ENCODE results near the gene LPXN.

DNA sequence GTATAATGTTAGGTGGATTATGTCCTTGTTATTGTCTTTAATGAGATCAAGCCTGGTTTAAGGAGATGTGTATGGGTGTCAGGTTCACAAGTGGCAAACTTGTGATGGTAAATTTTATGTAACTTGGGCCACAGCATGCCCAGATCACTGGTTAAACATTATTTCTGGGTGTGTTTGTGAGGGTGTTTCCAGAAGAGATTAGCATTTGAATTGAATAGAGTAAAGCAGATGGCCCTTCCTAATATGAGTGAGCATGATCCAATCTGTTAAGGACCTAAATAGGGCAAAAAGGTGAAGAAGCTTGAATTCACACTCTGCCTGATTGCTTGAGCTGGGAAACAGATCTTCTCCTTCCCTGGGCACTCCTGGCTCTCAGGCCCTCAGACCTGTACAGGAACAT, 88.5 kb downstream of the LPXN start:
- TF ChIP-seq, protein P1, sequence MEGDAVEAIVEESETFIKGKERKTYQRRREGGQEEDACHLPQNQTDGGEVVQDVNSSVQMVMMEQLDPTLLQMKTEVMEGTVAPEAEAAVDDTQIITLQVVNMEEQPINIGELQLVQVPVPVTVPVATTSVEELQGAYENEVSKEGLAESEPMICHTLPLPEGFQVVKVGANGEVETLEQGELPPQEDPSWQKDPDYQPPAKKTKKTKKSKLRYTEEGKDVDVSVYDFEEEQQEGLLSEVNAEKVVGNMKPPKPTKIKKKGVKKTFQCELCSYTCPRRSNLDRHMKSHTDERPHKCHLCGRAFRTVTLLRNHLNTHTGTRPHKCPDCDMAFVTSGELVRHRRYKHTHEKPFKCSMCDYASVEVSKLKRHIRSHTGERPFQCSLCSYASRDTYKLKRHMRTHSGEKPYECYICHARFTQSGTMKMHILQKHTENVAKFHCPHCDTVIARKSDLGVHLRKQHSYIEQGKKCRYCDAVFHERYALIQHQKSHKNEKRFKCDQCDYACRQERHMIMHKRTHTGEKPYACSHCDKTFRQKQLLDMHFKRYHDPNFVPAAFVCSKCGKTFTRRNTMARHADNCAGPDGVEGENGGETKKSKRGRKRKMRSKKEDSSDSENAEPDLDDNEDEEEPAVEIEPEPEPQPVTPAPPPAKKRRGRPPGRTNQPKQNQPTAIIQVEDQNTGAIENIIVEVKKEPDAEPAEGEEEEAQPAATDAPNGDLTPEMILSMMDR (IDR thresholded peaks at IDR 0.05) = no peak
- no peak for TF ChIP-seq SIN3A (IDR thresholded peaks at IDR 0.05; ENCODE audit: borderline replicate concordance, insufficient read depth, low read depth, low read length)
- TF ChIP-seq POLR2AphosphoS5 (IDR thresholded peaks at IDR 0.05; ENCODE audit: low read depth, low read length) = no peak
- TF ChIP-seq, protein P2, sequence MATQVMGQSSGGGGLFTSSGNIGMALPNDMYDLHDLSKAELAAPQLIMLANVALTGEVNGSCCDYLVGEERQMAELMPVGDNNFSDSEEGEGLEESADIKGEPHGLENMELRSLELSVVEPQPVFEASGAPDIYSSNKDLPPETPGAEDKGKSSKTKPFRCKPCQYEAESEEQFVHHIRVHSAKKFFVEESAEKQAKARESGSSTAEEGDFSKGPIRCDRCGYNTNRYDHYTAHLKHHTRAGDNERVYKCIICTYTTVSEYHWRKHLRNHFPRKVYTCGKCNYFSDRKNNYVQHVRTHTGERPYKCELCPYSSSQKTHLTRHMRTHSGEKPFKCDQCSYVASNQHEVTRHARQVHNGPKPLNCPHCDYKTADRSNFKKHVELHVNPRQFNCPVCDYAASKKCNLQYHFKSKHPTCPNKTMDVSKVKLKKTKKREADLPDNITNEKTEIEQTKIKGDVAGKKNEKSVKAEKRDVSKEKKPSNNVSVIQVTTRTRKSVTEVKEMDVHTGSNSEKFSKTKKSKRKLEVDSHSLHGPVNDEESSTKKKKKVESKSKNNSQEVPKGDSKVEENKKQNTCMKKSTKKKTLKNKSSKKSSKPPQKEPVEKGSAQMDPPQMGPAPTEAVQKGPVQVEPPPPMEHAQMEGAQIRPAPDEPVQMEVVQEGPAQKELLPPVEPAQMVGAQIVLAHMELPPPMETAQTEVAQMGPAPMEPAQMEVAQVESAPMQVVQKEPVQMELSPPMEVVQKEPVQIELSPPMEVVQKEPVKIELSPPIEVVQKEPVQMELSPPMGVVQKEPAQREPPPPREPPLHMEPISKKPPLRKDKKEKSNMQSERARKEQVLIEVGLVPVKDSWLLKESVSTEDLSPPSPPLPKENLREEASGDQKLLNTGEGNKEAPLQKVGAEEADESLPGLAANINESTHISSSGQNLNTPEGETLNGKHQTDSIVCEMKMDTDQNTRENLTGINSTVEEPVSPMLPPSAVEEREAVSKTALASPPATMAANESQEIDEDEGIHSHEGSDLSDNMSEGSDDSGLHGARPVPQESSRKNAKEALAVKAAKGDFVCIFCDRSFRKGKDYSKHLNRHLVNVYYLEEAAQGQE (IDR thresholded peaks at IDR 0.05; ENCODE audit: insufficient read depth in 1 of 2, low read depth in 2 of 2, low read length in 1 of 2) = no peak

All from Panc1 (cell line).